GM19438 (cell line): ENCODE results near the gene COL20A1.

Experiments used
- ATAC-seq: cut with Tn5 transposase; IDR thresholded peaks from one replicate; pipeline ENCODE4 v1.9.1; 2021; ENCODE audit warnings: low read depth; ENCODE audit not compliant: unreplicated experiment

The COL20A1 gene

GRCh38 chr20:63276956-63277355, 16.0 kb upstream of the COL20A1 start:
- ATAC-seq, result no peak

GRCh38 chr20:63277466-63278272, 15.3 kb upstream of the COL20A1 start:
- ATAC-seq, result no peak

GRCh38 chr20:63278661-63279060, 14.3 kb upstream of the COL20A1 start:
- ATAC-seq, result no peak

- ATAC-seq, result no peak
These were observed 13.1 kb upstream of the COL20A1 start for GRCh38 chr20:63279931-63280330.

GRCh38 chr20:63280371-63280770, 12.6 kb upstream of the COL20A1 start:
- no peak for ATAC-seq

- no peak for ATAC-seq
These were observed 11.9 kb upstream of the COL20A1 start for GRCh38 chr20:63280929-63281545.

- ATAC-seq, result no peak
These were observed 11.0 kb upstream of the COL20A1 start for GRCh38 chr20:63281742-63282665.

- ATAC-seq, result no peak
These were observed 10.0 kb upstream of the COL20A1 start for GRCh38 chr20:63282946-63283345.

- ATAC-seq, result no peak
These were observed 9.4 kb upstream of the COL20A1 start for GRCh38 chr20:63283397-63284082.

- no peak for ATAC-seq
These were observed 8.9 kb upstream of the COL20A1 start for GRCh38 chr20:63284083-63284440.

- no peak for ATAC-seq
These were observed 8.4 kb upstream of the COL20A1 start for GRCh38 chr20:63284544-63284949.

GRCh38 chr20:63284981-63285524, 7.9 kb upstream of the COL20A1 start:
- ATAC-seq, result no peak

- no peak for ATAC-seq
These were observed 7.1 kb upstream of the COL20A1 start for GRCh38 chr20:63285636-63286615.

- ATAC-seq, result no peak
These were observed 5.9 kb upstream of the COL20A1 start for GRCh38 chr20:63286781-63287696.

- ATAC-seq, result no peak
These were observed 5.0 kb upstream of the COL20A1 start for GRCh38 chr20:63287697-63288580.

- ATAC-seq, result no peak
These were observed 4.3 kb upstream of the COL20A1 start for GRCh38 chr20:63288581-63289251.
